Parathyroid adenoma (tissue), 2 donors: ENCODE results near the gene FLYWCH1.

ENCODE experiments used
- H2AFZ ChIP-seq: fragments of 300-600 bp; sonication (generic); one replicate; pipeline ENCODE4 v1.7.0; 2017; ENCODE audit warnings: antibody characterized with exemption, mild to moderate bottlenecking
- H3K27ac ChIP-seq: fragments of 300-600 bp; sonication (generic); one replicate; pipeline ENCODE4 v1.7.0; 2017
- H3K27me3 ChIP-seq: fragments of 300-600 bp; sonication (generic); one replicate; pipeline ENCODE4 v1.7.0; 2017; ENCODE audit warnings: low read length; ENCODE audit not compliant: control insufficient read depth, insufficient read depth
- H3K36me3 ChIP-seq: fragments of 300-600 bp; sonication (generic); one replicate; pipeline ENCODE4 v1.7.0; 2017; ENCODE audit warnings: low read length; ENCODE audit not compliant: control insufficient read depth, insufficient read depth
- H3K4me1 ChIP-seq: fragments of 300-600 bp; sonication (generic); one replicate; pipeline ENCODE4 v1.7.0; 2017; ENCODE audit warnings: control low read depth
- H3K4me2 ChIP-seq: fragments of 300-600 bp; sonication (generic); one replicate; pipeline ENCODE4 v1.7.0; 2017; ENCODE audit warnings: low read length
- H3K4me3 ChIP-seq: fragments of 300-600 bp; sonication (generic); one replicate; pipeline ENCODE4 v1.7.0; 2017; ENCODE audit warnings: low read depth, low read length
- H3K79me2 ChIP-seq: fragments of 300-600 bp; sonication (generic); one replicate; pipeline ENCODE4 v1.7.0; 2017; ENCODE audit warnings: control low read depth
- H3K9ac ChIP-seq: fragments of 300-600 bp; sonication (generic); one replicate; pipeline ENCODE4 v1.7.0; 2017; ENCODE audit warnings: mild to moderate bottlenecking
- H3K9me3 ChIP-seq: fragments of 300-600 bp; sonication (generic); one replicate; pipeline ENCODE4 v1.7.0; 2017; ENCODE audit warnings: low read length; ENCODE audit not compliant: control insufficient read depth
- TF ChIP-seq, protein P1 (sequence below): fragments of 300-600 bp; sonication (generic); IDR thresholded peaks from one replicate; pipeline ENCODE4 v1.7.0; 2017; ENCODE audit warnings: antibody characterized with exemption, mild to moderate bottlenecking
- donor health status: primary hyperparathyroidism.

FLYWCH1 gene

DNA sequence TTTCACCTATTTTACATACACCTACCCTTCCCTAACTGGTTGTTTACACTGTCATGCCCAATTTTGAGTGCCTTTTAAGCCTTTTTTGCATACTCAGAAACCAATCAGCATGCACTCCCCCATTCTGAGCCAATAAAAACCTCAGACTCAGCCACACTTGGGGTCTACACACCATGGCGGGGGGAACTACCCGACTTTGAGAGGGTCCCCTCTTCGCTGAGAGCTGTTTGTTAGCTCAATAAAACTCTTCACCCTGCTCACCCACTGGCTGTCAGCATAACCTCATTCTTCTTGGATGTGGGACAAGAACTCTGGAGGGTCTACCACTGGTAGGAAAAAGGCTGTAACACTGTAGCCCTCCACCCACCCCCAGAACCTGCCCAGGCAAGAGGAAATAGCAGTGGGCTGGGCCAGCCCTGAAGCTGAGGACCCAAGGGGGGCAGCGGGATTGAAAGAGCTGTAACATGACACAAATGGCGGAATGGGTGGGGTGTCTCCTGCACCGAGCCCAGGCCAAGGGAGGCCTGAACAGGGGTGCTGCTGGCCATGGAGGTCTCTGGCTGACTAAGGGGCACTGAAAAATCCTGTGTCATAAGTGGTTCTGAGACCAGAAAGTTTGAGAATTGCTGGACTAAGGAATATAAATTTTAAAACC is 31.8 kb upstream of the FLYWCH1 start:
- H3K36me3 ChIP-seq: no peaks in the 10 kb centered on the region
- H3K27me3 ChIP-seq: no peaks in the 10 kb centered on the region
- H3K4me3 ChIP-seq: no peak overlapping the region
- H3K9me3 ChIP-seq: no peaks in the 10 kb centered on the region
- no peak overlapping the region for H3K9ac ChIP-seq
- H3K79me2 ChIP-seq: peaks cover 4% of the 10 kb centered on the region
- peaks cover 5% of the 10 kb centered on the region for H3K4me1 ChIP-seq
- no peak overlapping the region for H3K27ac ChIP-seq
- no peak overlapping the region for H2AFZ ChIP-seq
- TF ChIP-seq, protein P1, sequence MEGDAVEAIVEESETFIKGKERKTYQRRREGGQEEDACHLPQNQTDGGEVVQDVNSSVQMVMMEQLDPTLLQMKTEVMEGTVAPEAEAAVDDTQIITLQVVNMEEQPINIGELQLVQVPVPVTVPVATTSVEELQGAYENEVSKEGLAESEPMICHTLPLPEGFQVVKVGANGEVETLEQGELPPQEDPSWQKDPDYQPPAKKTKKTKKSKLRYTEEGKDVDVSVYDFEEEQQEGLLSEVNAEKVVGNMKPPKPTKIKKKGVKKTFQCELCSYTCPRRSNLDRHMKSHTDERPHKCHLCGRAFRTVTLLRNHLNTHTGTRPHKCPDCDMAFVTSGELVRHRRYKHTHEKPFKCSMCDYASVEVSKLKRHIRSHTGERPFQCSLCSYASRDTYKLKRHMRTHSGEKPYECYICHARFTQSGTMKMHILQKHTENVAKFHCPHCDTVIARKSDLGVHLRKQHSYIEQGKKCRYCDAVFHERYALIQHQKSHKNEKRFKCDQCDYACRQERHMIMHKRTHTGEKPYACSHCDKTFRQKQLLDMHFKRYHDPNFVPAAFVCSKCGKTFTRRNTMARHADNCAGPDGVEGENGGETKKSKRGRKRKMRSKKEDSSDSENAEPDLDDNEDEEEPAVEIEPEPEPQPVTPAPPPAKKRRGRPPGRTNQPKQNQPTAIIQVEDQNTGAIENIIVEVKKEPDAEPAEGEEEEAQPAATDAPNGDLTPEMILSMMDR: no peak
- H3K4me2 ChIP-seq: no peak overlapping the region

DNA sequence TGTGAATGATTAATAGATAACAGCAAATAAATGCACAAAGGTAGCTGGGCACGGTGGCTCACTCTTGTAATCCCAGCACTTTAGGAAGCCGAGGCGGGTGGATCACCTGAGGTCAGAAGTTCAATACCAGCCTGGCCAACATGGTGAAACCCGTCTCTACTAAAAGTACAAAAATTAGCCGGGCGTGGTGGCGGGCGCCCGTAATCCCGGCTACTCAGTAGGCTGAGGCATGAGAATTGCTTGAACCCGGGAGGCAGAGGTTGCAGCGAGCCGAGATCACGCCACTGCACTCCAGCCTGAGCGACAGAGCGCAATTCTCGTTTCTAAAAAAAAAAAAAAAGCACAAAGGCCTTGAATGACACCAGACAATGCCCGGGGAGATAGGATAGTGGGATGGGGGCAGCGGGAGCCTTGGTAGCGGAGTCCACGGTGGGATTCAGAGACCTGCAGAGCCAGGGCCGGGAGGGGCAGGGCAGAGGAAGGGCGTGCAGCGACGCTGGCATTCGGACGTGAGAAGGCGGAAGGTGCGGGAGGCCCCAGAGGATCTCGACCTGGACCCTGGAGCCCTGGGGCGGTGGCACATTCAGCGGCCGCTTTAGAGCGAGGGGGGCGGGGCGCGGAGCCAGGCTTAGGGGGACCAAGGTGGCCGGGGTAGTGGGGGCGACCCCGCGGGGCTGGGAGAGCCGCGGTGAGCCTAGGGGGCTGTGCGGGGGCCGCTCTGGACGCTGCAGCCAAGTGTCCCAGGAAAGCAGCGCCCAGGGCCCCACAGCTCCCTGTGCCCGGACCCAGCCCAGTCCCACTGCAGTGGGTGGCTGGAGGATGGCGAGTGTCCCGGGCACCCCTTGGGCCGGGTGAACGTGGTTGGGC is 29.7 kb upstream of the FLYWCH1 start:
- Histone ChIP-seq H3K9me3 (no peaks in the 10 kb centered on the region), H2AFZ (peak overlapping the region; percentile 69), H3K36me3 (no peaks in the 10 kb centered on the region), H3K79me2 (peaks cover 6% of the 10 kb centered on the region), H3K9ac (peak overlapping the region; percentile 32), H3K4me2 (peak overlapping the region; percentile 86), H3K4me1 (peaks cover 5% of the 10 kb centered on the region), H3K27ac (peak overlapping the region; percentile 90), H3K27me3 (no peaks in the 10 kb centered on the region), H3K4me3 (peak overlapping the region; percentile 90)
- TF ChIP-seq, protein P1: no peak

DNA sequence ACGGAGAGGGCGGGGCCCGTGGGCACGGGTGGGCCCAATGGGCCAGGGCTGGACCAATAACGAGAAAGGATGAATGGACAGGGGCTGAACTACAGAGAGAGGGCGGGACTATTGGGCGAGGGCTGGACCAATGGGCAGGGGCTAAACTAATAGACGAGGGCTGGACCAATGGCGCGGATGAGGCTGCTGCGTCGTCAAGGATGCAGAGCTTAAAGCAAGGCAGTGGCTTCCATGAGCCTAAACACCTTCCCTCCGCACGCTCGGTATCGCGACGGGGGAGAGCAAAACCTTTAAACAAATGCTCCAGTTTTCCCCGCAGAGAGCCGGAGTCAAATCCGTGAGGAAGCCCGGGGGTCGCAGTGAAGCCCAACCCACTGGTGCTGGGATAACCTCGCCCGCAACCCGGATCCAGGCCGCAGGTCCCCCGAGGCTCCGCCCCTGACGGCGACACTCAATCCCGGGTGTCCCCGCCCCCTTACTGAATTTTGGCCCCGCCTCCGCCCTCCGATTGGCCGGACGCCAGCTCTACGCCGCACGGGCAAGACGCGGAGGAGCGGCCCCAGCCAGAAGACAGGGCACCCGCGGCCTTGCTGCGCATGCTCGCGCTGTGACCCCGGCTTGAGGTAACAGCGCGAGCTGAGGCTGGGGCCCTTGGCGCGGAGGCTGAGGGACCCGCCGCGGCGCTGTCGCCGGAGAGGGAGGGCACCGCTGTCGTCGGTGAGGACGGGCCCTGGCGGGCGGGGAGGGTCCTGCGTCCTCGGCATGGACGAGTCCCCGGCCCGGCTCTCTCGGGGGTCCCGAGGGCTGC is 28.9 kb upstream of the FLYWCH1 start, which contains the start of gene FLYWCH2:
Gene FLYWCH2, plus strand, starts transcription at position 566 of the 808 bp plus-strand sequence. CDS start 13,235 bp downstream, outside the sequence.
- Histone ChIP-seq H3K27ac (peak within 1 kb of the TSS; percentile 90), H3K4me1 (peaks cover 5% of the 10 kb centered on the region), H3K4me3 (peak within 1 kb of the TSS; percentile 90), H3K9ac (peak within 1 kb of the TSS; percentile 67), H3K36me3 (no peaks in the 10 kb centered on the region), H2AFZ (peak within 1 kb of the TSS; percentile 69), H3K4me2 (peak within 1 kb of the TSS; percentile 86), H3K79me2 (peaks cover 6% of the 10 kb centered on the region), H3K27me3 (no peaks in the 10 kb centered on the region), H3K9me3 (no peaks in the 10 kb centered on the region)
- TF ChIP-seq, protein P1: no peak

DNA sequence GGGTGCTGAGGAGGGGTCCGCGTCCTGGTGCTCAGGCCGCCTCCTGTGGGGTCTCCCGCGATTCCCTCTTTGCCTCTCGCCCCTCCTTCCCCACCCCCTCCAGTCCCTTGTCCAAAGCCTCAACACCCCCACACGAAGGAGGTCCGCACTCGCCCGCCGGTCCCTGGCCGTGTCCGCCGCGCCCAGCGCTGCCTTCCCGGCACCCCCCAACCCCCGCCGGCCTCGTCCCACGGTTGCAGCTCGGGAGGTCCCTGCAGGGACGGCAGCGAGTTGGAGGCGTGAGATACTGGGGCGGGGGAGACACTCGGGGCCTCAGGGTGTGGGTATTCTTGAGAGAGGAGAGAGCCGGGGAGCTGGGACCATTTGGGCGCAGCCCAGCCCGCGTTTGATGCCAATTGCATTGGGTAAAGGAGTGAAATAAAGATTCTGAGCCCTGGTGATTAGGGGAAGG is 28.2 kb upstream of the FLYWCH1 start:
- TF ChIP-seq, protein P1: no peak
- Histone ChIP-seq H2AFZ (peak overlapping the region; percentile 69), H3K9me3 (no peaks in the 10 kb centered on the region), H3K9ac (peak overlapping the region; percentile 67), H3K36me3 (no peaks in the 10 kb centered on the region), H3K27ac (peak overlapping the region; percentile 90), H3K4me1 (peaks cover 5% of the 10 kb centered on the region), H3K27me3 (no peaks in the 10 kb centered on the region), H3K4me3 (peak overlapping the region; percentile 90), H3K4me2 (peak overlapping the region; percentile 86), H3K79me2 (peaks cover 7% of the 10 kb centered on the region)
